H1 (cell line): ENCODE data around the gene DNAJB8. TPM values are rescaled to one million over a fixed set of nuclear protein-coding genes. Genes with fewer than 3 reads are reported as not detected.

Experiments used
- CTCF ChIA-PET: fragments of 300-600 bp; sonication (Branson Sonifier 250); formaldehyde crosslinking; loops from one replicate; lab custom pipeline; 2021; ENCODE audit not compliant: partially characterized antibody; lab: Charles Lee
- POLR2A ChIA-PET: fragments of 300-600 bp; sonication (Branson Sonifier 250); formaldehyde crosslinking; loops from one replicate; lab custom pipeline; 2021; ENCODE audit warnings: inconsistent platforms; ENCODE audit not compliant: partially characterized antibody; lab: Charles Lee
- DNase-seq, 2 experiments: peaks; one replicate each; pipeline versions ENCODE4 v3.0.0 to v3.0.0-alpha.2; 2010 to 2022; ENCODE audit warnings: low spot score in 2 of 2, low read depth in 1 of 2, mixed read lengths in 1 of 2
- FAIRE-seq: peaks from 2 replicates; lab custom pipeline; 2011; peaks lifted over from hg19 to GRCh38; lab: Jason Lieb, UNC
- H2AFZ ChIP-seq: 2 replicates; pipeline ENCODE4 v1.8.1; 2012; ENCODE audit warnings: low read length, inconsistent platforms
- H2AK5ac ChIP-seq: 2 replicates; pipeline ENCODE4 v1.6.1; 2013; ENCODE audit warnings: low read depth, low read length
- H2BK120ac ChIP-seq: replicated peaks from 2 replicates; pipeline ENCODE3; 2013; ENCODE audit warnings: low read depth, low read length, inconsistent platforms
- H2BK12ac ChIP-seq: 2 replicates; pipeline ENCODE4 v1.6.1; 2013; ENCODE audit warnings: low read depth, low read length
- H2BK15ac ChIP-seq: 2 replicates; pipeline ENCODE4 v1.6.1; 2013; ENCODE audit warnings: low read length
- H2BK20ac ChIP-seq: 2 replicates; pipeline ENCODE4 v1.6.1; 2013; ENCODE audit warnings: low read length
- H2BK5ac ChIP-seq: 2 replicates; pipeline ENCODE4 v1.6.1; 2013; ENCODE audit warnings: low read depth, low read length
- H3K14ac ChIP-seq: 2 replicates; pipeline ENCODE4 v1.6.1; 2013; ENCODE audit warnings: inconsistent platforms; ENCODE audit not compliant: insufficient read length
- H3K18ac ChIP-seq: 2 replicates; pipeline ENCODE4 v1.6.1; 2013; ENCODE audit warnings: low read length; ENCODE audit errors: extremely low read depth
- H3K23ac ChIP-seq: 2 replicates; pipeline ENCODE4 v1.6.1; 2013; ENCODE audit warnings: inconsistent platforms; ENCODE audit not compliant: insufficient read length
- H3K23me2 ChIP-seq: 2 replicates; pipeline ENCODE4 v1.6.1; 2013; ENCODE audit warnings: low read depth, low read length
- H3K27ac ChIP-seq: 2 replicates; pipeline ENCODE4 v1.6.1; 2011; ENCODE audit warnings: low read depth, low read length, inconsistent platforms
- H3K27me3 ChIP-seq, 4 experiments: replicated peaks in 1 of 4; 1 replicate in 1 of 4; 2 replicates in 3 of 4; pipeline versions ENCODE4 v1.6.1 to v1.8.1; 2011 to 2013; ENCODE audit warnings: low read length in 3 of 4, mild to moderate bottlenecking in 3 of 4, inconsistent platforms in 2 of 4, mixed read lengths in 2 of 4, moderate library complexity in 1 of 4; ENCODE audit not compliant: control insufficient read depth in 3 of 4, insufficient read depth in 3 of 4; ENCODE audit errors: extremely low read depth in 1 of 4
- H3K36me3 ChIP-seq, 4 experiments: 2 replicates each; pipeline versions ENCODE4 v1.6.1 to v1.8.1; 2011 to 2013; ENCODE audit warnings: mild to moderate bottlenecking in 4 of 4, low read length in 3 of 4, moderate library complexity in 2 of 4, control low read depth in 1 of 4, inconsistent platforms in 1 of 4; ENCODE audit not compliant: insufficient read depth in 4 of 4, control insufficient read depth in 2 of 4
- H3K4ac ChIP-seq: replicated peaks from 2 replicates; pipeline ENCODE3; 2013; ENCODE audit warnings: low read length, low read depth, mixed read lengths, inconsistent platforms; ENCODE audit not compliant: insufficient read length
- H3K4me1 ChIP-seq, 4 experiments: replicated peaks in 1 of 4; 1 replicate in 1 of 4; 2 replicates in 3 of 4; pipeline versions ENCODE4 v1.6.1 to v1.8.1; 2011 to 2013; ENCODE audit warnings: low read length in 3 of 4, inconsistent platforms in 2 of 4, mixed read lengths in 1 of 4; ENCODE audit not compliant: insufficient read depth in 4 of 4, control insufficient read depth in 3 of 4
- H3K4me2 ChIP-seq, 2 experiments: 2 replicates each; pipeline versions ENCODE4 v1.6.1 to v1.8.1; 2011 to 2013; ENCODE audit warnings: low read depth in 2 of 2, low read length in 2 of 2, control low read depth in 1 of 2, inconsistent platforms in 1 of 2, mild to moderate bottlenecking in 1 of 2; ENCODE audit not compliant: insufficient read depth in 1 of 2
- H3K4me3 ChIP-seq, 4 experiments: fragments of 200-600, 300-600 bp in 1 of 4; sonication (generic), shearing (Covaris generic), sonication (Bioruptor Twin) in 1 of 4; 2 replicates each; pipeline versions ENCODE4 v1.5.1 to v1.8.1; 2011 to 2016; ENCODE audit warnings: low read length in 4 of 4, low read depth in 3 of 4, control low read depth in 2 of 4, inconsistent platforms in 2 of 4, mild to moderate bottlenecking in 2 of 4, mixed read lengths in 1 of 4, moderate library complexity in 1 of 4; ENCODE audit not compliant: insufficient read depth in 2 of 4; ENCODE audit errors: extremely low read depth in 1 of 4
- H3K56ac ChIP-seq: replicated peaks from 2 replicates; pipeline ENCODE3; 2013; ENCODE audit warnings: low read depth, mild to moderate bottlenecking, mixed read lengths, low read length, inconsistent platforms; ENCODE audit not compliant: insufficient read length
- H3K79me1 ChIP-seq: 2 replicates; pipeline ENCODE4 v1.6.1; 2013; ENCODE audit warnings: low read depth, low read length, control low read depth
- H3K79me2 ChIP-seq, 2 experiments: 2 replicates each; pipeline versions ENCODE4 v1.6.1 to v1.8.1; 2012 to 2013; ENCODE audit warnings: low read length in 2 of 2, mild to moderate bottlenecking in 2 of 2, inconsistent platforms in 1 of 2; ENCODE audit not compliant: insufficient read depth in 2 of 2, control insufficient read depth in 1 of 2
- H3K9ac ChIP-seq, 4 experiments: replicated peaks in 1 of 4; 1 replicate in 1 of 4; 2 replicates in 3 of 4; pipeline versions ENCODE4 v1.6.1 to v1.8.1; 2011 to 2013; ENCODE audit warnings: low read depth in 3 of 4, low read length in 3 of 4, control low read depth in 2 of 4, mild to moderate bottlenecking in 2 of 4, moderate library complexity in 2 of 4, inconsistent platforms in 1 of 4; ENCODE audit errors: extremely low read depth in 1 of 4
- H3K9me3 ChIP-seq, 2 experiments: 2 replicates each; pipeline versions ENCODE4 v1.6.1 to v1.8.1; 2012 to 2013; ENCODE audit warnings: mild to moderate bottlenecking in 2 of 2, moderate library complexity in 2 of 2, control low read depth in 1 of 2, inconsistent platforms in 1 of 2, low read depth in 1 of 2, low read length in 1 of 2, mixed read lengths in 1 of 2; ENCODE audit not compliant: insufficient read depth in 2 of 2
- H4K20me1 ChIP-seq, 2 experiments: replicated peaks in 1 of 2; 2 replicates each; pipeline versions ENCODE3 to v1.8.1; 2011 to 2013; ENCODE audit warnings: inconsistent platforms in 2 of 2, low read length in 2 of 2, mild to moderate bottlenecking in 1 of 2; ENCODE audit not compliant: insufficient read depth in 2 of 2, control insufficient read depth in 1 of 2
- H4K5ac ChIP-seq: 2 replicates; pipeline ENCODE4 v1.6.1; 2013; ENCODE audit warnings: low read length, low read depth, mixed read lengths, inconsistent platforms; ENCODE audit not compliant: insufficient read length
- H4K8ac ChIP-seq: 2 replicates; pipeline ENCODE4 v1.8.0; 2013; ENCODE audit warnings: mild to moderate bottlenecking, moderate library complexity, low read length, inconsistent platforms; ENCODE audit not compliant: insufficient read depth; ENCODE audit errors: extremely low read depth
- H4K91ac ChIP-seq: replicated peaks from 2 replicates; pipeline ENCODE3; 2013; ENCODE audit warnings: low read length, mixed read lengths, inconsistent platforms; ENCODE audit not compliant: insufficient read length
- WGBS, 2 experiments: shearing (Covaris generic) in 1 of 2; methylation state at CpG; one replicate each; pipeline versions ENCODE4 v1.1.6 to v1.1.7; 2013 to 2015; ENCODE audit warnings: low lambda C conversion rate in 2 of 2, mixed read lengths in 2 of 2, inconsistent platforms in 1 of 2, low coverage in 1 of 2, missing lambda C conversion rate in 1 of 2; ENCODE audit not compliant: insufficient replicate concordance in 2 of 2, insufficient coverage in 1 of 2, insufficient read length in 1 of 2; ENCODE audit errors: extremely low coverage in 1 of 2, missing lambda C conversion rate in 1 of 2; 5-methylcytosine and 5-hydroxymethylcytosine counted together
- polyA plus RNA-seq, 7 experiments: library from polyadenylated mRNA; depleted of rRNA in 3 of 7; stranded (reverse) in 5 of 7; unstranded in 2 of 7; fragments of >200 nt in 5 of 7; fragments of 200-250 nt in 2 of 7; gene quantifications; 1 replicate in 5 of 7; 2 replicates in 1 of 7; 4 replicates in 1 of 7; pipeline versions ENCODE4 v1.2.1 to v1.2.3, GENCODE V29; 2011 to 2013; ENCODE audit warnings: missing spikeins in 2 of 7, mixed read lengths in 2 of 7
- total RNA-seq: library from RNA; stranded (reverse); fragmentation: NEBNext Ultra II Directional; extraction: Animal tissue kit (Norgen Biotek cat#: 25700); gene quantifications from 2 replicates; pipeline ENCODE4 v1.2.1, GENCODE V29; 2021
- TF ChIP-seq, protein P1 (sequence below), 3 experiments: IDR thresholded peaks; 1 replicate in 2 of 3; 2 replicates in 1 of 3; pipeline versions ENCODE4 v1.5.1 to v1.6.1; 2011; ENCODE audit warnings: low read length in 3 of 3, mild to moderate bottlenecking in 3 of 3, inconsistent platforms in 2 of 3, low read depth in 1 of 3, moderate library complexity in 1 of 3; ENCODE audit not compliant: insufficient read depth in 1 of 3; ENCODE audit errors: control extremely low read depth in 1 of 3

DNAJB8 gene
- total and polyA plus RNA-seq, 2 of the 8 experiments (the other 6 are each of a cell fraction or from before 2014, with no cell fraction given), result not detected

DNA sequence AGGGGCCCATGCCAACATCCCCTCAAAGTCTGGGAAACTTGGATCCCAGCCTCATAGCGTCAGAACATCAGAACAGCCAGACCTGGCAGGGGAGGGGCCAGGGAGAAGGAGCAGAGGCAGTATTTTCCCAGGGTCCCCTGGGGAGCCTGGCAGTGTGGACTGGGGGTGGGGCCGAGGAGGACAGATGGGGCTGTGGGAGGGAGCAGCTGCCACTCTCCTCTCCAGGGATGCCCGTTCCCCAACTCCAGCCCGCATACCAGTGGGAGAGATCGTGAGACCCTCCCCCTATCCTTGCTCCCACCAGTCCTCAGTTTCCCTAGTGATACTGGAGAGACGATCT, 6.5 kb upstream of the DNAJB8 start:
- no peak overlapping the region for H3K18ac ChIP-seq
- H2BK15ac ChIP-seq, result no peak overlapping the region
- H4K8ac ChIP-seq, result no peak overlapping the region
- H3K4ac ChIP-seq, result no peak overlapping the region
- H2BK120ac ChIP-seq, result no peak overlapping the region
- FAIRE-seq, result no peak
- peaks cover 47 to 85% (median 78%) of the 10 kb centered on the region in 4 experiments for H3K27me3 ChIP-seq
- 31% methylated on average over 5 of the region's 6 CpGs; no CpG with 5 or more reads in 1 of the 2 experiments for WGBS, 2 experiments
- H2BK12ac ChIP-seq, result no peak overlapping the region
- TF ChIP-seq, protein P1, sequence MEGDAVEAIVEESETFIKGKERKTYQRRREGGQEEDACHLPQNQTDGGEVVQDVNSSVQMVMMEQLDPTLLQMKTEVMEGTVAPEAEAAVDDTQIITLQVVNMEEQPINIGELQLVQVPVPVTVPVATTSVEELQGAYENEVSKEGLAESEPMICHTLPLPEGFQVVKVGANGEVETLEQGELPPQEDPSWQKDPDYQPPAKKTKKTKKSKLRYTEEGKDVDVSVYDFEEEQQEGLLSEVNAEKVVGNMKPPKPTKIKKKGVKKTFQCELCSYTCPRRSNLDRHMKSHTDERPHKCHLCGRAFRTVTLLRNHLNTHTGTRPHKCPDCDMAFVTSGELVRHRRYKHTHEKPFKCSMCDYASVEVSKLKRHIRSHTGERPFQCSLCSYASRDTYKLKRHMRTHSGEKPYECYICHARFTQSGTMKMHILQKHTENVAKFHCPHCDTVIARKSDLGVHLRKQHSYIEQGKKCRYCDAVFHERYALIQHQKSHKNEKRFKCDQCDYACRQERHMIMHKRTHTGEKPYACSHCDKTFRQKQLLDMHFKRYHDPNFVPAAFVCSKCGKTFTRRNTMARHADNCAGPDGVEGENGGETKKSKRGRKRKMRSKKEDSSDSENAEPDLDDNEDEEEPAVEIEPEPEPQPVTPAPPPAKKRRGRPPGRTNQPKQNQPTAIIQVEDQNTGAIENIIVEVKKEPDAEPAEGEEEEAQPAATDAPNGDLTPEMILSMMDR (IDR thresholded peaks at IDR 0.05; ENCODE audit: control extremely low read depth in 1 of 3, insufficient read depth in 1 of 3, low read depth in 1 of 3, low read length in 3 of 3), result no peak
- TF ChIP-seq, all 59 proteins: peak for 0
- Histone ChIP-seq H2BK20ac (no peak overlapping the region), H3K14ac (no peak overlapping the region), H3K23ac (no peak overlapping the region), H3K36me3 (no peaks in the 10 kb centered on the region), H3K4me2 (peak overlapping the region in 1 of 2 experiments; percentile 38; a peak in 2 of 4 replicates), H2AK5ac (no peak overlapping the region), H3K9ac (no peak overlapping the region), H3K4me1 (peaks cover 0 to 17% (median 4%) of the 10 kb centered on the region in 4 experiments; a peak in 5 of 7 replicates), H3K27ac (no peak overlapping the region), H3K56ac (no peak overlapping the region), H4K20me1 (peaks cover 2 to 3% of the 10 kb centered on the region in 2 experiments), H3K9me3 (0 out of 4 replicates have a peak, but pooled peaks cover 0 to 3% of the 10 kb centered on the region in 2 experiments), H4K91ac (no peak overlapping the region), H3K4me3 (no peak overlapping the region), H2BK5ac (no peak overlapping the region), H3K79me1 (no peaks in the 10 kb centered on the region; the same call in 1 of the 2 replicates), H4K5ac (no peak overlapping the region), H3K23me2 (peaks cover 2% of the 10 kb centered on the region; the same call in 1 of the 2 replicates), H3K79me2 (no peaks in the 10 kb centered on the region), H2AFZ (no peak overlapping the region)
- DNase-seq, result no peak
- POLR2A ChIA-PET, result no interaction called here
- CTCF ChIA-PET, result interaction anchor here (0.8 to 2.0 kb wide), 6 partner anchors 10 to 46 kb away, joined by 3 to 11 read pairs (median 5); no protein-coding TSS in a partner anchor
